GM21576 (cell line): Measurements from ENCODE around the gene BANP.
"Not testable (repeated sequence)": the region's sequence is repeated elsewhere in the genome, so short reads cannot be mapped to it uniquely, and the experiment has no call there.

Source experiments
- ATAC-seq: cut with Tn5 transposase; IDR thresholded peaks from one replicate; pipeline ENCODE4 v1.9.1; 2021; ENCODE audit warnings: mild to moderate bottlenecking, moderate library complexity; ENCODE audit not compliant: unreplicated experiment

BANP gene

GRCh38 chr16:88098731-88099562, 147.7 kb downstream of the BANP start:
- not testable (repeated sequence) for ATAC-seq

- ATAC-seq: no peak
Measured at GRCh38 chr16:88099563-88099890, 148.3 kb downstream of the BANP start.

DNA sequence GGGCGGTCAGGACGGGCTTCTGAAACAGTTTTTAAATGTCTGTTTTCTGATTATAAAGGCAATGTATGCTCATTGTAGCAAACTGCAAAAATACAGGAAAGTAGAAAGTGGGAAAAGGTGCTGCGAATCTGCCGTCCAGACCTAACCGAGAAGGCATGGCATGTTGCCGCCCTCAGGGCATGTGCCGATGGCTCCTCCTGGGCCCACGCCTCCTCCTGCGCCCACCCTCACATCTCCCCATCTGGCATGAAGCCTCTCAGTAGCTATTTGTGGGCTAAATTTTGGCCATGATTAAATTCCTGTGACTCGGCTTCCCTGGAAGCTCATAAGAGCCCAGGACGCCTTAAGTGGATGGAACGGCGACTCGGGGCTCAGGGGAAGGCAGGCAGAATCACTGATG, 148.7 kb downstream of the BANP start:
- ATAC-seq: not testable (repeated sequence)

DNA sequence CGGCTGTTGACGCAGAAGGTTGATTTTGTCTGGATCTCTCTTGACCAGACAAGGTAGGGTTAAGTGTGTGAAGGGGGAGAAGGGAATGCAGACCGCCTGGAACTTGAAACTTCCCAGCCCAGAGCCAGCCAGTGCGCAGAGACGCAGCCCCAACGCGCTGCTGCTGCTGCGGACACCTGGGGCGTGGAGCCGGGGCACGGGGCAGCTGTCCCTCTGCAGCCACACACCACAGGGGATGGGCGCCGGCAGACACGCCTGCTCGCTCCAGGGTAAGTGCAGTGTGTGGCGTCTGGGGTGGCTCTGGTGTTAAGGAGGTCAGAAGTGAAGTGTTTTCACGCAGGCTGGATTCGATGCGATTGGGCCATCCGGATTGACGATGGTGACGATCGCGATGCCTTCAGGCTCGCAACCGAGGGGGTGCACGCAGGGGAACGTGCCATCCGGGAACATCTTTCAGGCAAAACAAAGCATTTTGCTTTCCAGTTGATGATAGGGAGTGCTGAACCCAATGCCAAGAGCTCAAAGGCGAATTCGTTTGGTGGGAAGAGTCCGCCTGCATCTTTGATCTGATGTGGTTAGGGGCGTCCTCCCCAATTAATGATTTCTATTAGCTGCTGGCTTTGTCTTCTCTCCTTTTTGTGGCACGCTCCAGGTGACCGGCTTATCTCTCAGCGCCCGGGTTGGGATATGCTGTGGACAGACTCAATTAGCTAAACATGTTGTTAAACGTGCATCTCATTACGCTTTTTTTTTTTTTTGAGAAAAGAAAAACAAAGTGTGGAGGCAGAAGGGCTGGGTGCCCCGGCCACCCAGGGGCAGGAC, 149.8 kb downstream of the BANP start:
- not testable (repeated sequence) for ATAC-seq

GRCh38 chr16:88101623-88102105, 150.4 kb downstream of the BANP start:
- not testable (repeated sequence) for ATAC-seq

- ATAC-seq: no peak
Measured at GRCh38 chr16:88102597-88102996, 151.4 kb downstream of the BANP start.

GRCh38 chr16:88103011-88103410, 151.8 kb downstream of the BANP start:
- ATAC-seq: no peak

DNA sequence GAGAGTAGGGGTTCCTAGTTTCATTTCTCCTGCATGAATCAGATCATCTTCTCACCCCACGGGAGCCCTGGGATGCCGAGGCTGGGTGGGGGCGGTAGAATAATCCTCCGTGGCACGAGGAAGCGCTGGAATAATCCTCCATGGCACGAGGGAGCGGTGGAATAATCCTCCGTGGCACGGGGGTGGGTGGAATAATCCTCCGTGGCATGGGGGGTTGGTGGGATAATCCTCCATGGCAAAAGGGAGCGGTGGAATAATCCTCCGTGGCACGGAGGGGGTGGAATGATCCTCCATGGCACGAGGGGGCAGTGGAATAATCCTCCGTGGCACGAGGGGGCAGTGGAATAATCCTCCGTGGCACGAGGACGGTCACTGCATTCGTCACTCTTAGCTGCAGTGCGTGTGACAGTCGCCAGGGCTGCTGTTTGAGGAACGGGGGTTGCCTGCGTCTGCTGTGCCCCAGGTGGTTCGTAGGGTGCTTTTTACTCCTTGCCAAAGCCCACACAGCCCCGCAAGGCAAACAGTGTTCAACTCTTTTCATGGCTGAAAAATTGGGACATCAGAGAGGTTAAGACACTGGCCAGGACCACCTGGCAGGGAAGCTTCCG, 152.5 kb downstream of the BANP start:
- ATAC-seq: no peak

DNA sequence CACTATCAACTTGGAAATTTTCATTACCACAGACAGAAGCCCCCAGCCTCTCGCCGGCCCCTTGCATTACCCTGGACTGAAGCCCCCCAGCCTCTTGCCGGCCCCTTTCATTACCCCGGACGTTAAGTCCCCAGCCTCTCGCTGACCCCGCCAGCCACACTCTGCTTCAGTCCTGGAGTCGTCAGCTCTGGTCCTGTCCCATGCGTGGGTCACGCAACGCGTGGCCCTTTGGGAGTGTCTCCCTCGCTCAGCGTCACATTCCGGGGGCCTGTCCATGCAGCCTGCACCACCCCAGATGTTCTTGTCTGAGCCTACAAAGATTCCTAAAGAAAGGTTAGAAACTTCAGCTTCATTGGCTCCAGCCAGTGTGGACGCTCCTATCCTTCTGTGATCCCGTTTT, 153.1 kb downstream of the BANP start:
- not testable (repeated sequence) for ATAC-seq

- not testable (repeated sequence) for ATAC-seq
Measured at GRCh38 chr16:88105574-88106140, 154.4 kb downstream of the BANP start.

GRCh38 chr16:88106566-88106965, 155.3 kb downstream of the BANP start:
- not testable (repeated sequence) for ATAC-seq

- no peak for ATAC-seq
Measured at GRCh38 chr16:88108762-88109161, 157.5 kb downstream of the BANP start.

DNA sequence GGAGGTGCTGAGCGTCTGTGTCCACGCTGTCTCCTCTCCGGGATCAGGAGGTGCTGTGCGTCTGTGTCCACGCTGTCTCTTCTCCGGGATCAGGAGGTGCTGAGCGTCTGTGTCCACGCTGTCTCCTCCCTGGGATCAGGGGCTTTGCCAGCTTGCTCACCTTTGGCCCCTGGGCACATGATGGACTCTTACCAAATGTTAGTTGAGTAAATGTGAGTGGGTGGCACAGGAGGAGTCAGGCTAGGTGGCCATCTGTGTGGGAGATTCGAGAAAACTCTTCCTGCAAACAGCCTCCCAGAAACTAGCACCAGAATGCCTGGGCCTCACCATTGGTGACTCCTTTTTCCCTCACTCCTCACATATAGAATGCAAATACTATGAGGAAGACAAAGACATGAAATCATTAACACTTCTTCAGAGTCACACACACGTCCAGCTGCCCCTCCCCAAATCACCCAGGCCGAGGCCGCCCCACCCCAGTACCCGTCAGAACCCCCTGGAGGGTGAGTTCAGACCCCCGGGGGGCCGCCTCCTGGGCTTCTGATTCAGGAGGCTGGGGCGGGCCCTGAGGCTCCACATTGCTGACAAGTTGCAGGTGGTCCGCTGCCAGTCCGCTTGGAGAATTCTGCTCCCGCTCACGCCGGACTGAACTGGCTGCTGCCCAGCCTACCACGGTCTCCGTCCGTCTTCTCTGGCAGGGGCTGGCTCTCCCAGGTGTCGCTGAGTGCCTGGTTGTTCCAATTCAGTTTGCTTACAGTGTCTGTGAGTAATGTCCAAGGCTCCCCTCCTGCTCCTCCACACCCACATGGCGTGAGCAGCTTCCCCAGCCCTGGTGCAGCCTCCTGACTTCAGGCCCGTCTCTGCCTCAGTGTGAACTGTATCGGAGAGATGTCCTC, 158.7 kb downstream of the BANP start:
- not testable (repeated sequence) for ATAC-seq

GRCh38 chr16:88110875-88111494, 159.8 kb downstream of the BANP start:
- not testable (repeated sequence) for ATAC-seq

- ATAC-seq: not testable (repeated sequence)
Measured at GRCh38 chr16:88111976-88112375, 160.7 kb downstream of the BANP start.

DNA sequence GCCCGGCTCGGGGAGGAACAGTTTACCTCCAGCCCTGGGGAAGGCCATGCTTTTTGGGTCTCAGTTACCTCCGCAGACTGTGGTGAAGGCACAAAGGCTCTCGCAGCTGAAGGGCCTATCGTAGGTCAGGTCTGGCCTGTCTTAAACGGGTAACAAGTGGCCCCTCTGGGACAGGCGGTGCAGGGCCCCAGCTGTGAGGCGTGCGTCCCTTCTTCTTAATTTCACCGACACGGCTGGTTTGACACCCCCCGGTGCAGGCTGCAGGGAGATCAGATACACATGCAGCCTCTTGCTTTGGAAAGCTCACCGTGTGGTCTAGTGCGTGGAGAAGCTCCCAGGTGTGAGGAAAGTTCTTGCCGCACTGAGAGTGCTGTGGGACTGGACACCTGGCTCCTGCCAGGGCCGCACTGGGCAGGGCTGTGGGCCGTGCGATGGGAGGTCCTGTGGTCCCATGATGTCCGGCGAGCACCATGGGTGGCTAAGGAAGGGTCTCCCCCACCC, 162.4 kb downstream of the BANP start:
- ATAC-seq: no peak

GRCh38 chr16:88114541-88115228, 163.5 kb downstream of the BANP start:
- ATAC-seq: not testable (repeated sequence)

- ATAC-seq: no peak
Measured at GRCh38 chr16:88116121-88116520, 164.9 kb downstream of the BANP start.

DNA sequence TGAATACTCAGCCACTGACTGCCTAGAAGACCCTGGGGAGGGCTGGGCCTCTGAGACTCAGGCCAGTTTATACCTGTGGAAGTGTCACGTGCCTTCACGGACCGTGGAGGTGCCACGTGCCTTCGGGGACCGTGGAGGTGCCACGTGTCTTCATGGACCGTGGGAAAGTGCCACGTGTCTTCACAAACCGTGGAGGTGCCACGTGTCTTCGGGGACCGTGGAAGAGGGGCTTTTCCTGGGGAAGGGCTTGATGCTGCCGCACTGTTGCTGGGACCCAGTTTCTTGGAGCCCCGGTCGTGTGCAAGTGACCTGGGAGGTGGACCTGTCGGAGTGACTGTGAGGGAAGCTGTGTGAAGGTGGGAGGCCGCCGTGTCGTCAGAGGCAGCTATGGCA, 166.2 kb downstream of the BANP start:
- no peak for ATAC-seq
